Breast epithelium (tissue), 3 donors: ENCODE measurements around the gene RBM19.

Experiments used
- POLR2A ChIP-seq: fragments of 450-650 bp; IDR thresholded peaks from one replicate; pipeline ENCODE4 v1.6.1; 2016; ENCODE audit warnings: antibody characterized with exemption, mild to moderate bottlenecking, moderate library complexity
- POLR2AphosphoS5 ChIP-seq, 3 donors: sonication (generic); formaldehyde crosslinking; IDR thresholded peaks; one replicate each; pipeline ENCODE4 v1.6.1; 2017; ENCODE audit warnings: antibody characterized with exemption in 3 of 3
- TF ChIP-seq, protein P1 (sequence below), 3 donors: fragments of 450-650 bp; IDR thresholded peaks; one replicate each; pipeline ENCODE4 v1.5.1; 2016 to 2017; ENCODE audit warnings: antibody characterized with exemption in 3 of 3, mild to moderate bottlenecking in 3 of 3, moderate library complexity in 3 of 3

DNA sequence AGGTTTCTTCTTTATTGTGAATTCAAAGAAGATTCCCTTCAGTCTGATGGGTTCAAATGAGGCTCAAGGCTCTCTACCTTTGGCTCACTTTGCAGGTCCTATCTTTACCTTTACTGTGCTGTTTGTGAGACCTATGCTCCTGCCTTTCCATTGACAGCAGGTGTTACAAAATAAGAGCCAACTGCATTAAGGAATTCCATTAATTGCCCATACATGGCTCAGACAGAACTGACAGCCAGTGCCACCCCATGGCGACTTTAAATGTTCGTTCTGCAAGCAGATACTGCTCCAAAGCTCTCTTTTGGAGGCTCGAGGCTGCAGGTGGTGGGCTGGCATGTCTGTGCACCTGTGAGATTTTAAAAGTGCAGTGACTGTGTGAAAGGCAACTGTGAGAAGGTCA lies 44.7 kb downstream of the RBM19 start:
- TF ChIP-seq, protein P1, sequence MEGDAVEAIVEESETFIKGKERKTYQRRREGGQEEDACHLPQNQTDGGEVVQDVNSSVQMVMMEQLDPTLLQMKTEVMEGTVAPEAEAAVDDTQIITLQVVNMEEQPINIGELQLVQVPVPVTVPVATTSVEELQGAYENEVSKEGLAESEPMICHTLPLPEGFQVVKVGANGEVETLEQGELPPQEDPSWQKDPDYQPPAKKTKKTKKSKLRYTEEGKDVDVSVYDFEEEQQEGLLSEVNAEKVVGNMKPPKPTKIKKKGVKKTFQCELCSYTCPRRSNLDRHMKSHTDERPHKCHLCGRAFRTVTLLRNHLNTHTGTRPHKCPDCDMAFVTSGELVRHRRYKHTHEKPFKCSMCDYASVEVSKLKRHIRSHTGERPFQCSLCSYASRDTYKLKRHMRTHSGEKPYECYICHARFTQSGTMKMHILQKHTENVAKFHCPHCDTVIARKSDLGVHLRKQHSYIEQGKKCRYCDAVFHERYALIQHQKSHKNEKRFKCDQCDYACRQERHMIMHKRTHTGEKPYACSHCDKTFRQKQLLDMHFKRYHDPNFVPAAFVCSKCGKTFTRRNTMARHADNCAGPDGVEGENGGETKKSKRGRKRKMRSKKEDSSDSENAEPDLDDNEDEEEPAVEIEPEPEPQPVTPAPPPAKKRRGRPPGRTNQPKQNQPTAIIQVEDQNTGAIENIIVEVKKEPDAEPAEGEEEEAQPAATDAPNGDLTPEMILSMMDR (IDR thresholded peaks at IDR 0.05), result no peak
- no peak for TF ChIP-seq POLR2A
- TF ChIP-seq POLR2AphosphoS5 (IDR thresholded peaks at IDR 0.05), result no peak
